GM13977 (cell line): ENCODE measurements around the gene TLK2.
"Not testable (repeated sequence)": the region's sequence is repeated elsewhere in the genome, so short reads cannot be mapped to it uniquely, and the experiment has no call there.

ENCODE experiments used
- DNase-seq: peaks from one replicate; pipeline ENCODE4 v3.0.0; 2012; ENCODE audit warnings: low spot score
- in situ Hi-C: fragments of 300-500 bp; cut with MboI; formaldehyde crosslinking; loops from one replicate; pipeline ENCODE4 v1.12.0; 2022; ENCODE audit warnings: low sequenced_read_pairs, low pct_unique_long_range_greater_than_20kb, mixed read lengths, inconsistent platforms; ENCODE audit not compliant: unreplicated experiment

Gene TLK2

GRCh38 chr17:62473030-62473982 lies 5.3 kb upstream of the TLK2 start:
- in situ Hi-C loops, DNase-seq: not testable (repeated sequence)

- DNase-seq, in situ Hi-C loops: not testable (repeated sequence)
Observed at GRCh38 chr17:62477111-62477510, 1.5 kb upstream of the TLK2 start.

GRCh38 chr17:62477718-62478408 lies 762 bp upstream of the TLK2 start:
- in situ Hi-C loops = not testable (repeated sequence)
- peak; percentile 40 for DNase-seq

- in situ Hi-C loops = not testable (repeated sequence)
Observed at GRCh38 chr17:62478880-62479638, 434 bp downstream of the TLK2 start.

GRCh38 chr17:62479639-62480258 lies 1.1 kb downstream of the TLK2 start:
- in situ Hi-C loops, DNase-seq: not testable (repeated sequence)

More at GRCh38 chr17:62478880-62479638, 434 bp downstream of the TLK2 start:
- peak; percentile 50 for DNase-seq

GRCh38 chr17:62482553-62482952 lies 3.9 kb downstream of the TLK2 start:
- DNase-seq, in situ Hi-C loops: not testable (repeated sequence)

- DNase-seq, in situ Hi-C loops: not testable (repeated sequence)
Observed at GRCh38 chr17:62490990-62491389, 12.4 kb downstream of the TLK2 start.

GRCh38 chr17:62493049-62493655 lies 14.5 kb downstream of the TLK2 start:
- in situ Hi-C loops = not testable (repeated sequence)

GRCh38 chr17:62494073-62494472 lies 15.4 kb downstream of the TLK2 start:
- in situ Hi-C loops, DNase-seq: not testable (repeated sequence)

More at GRCh38 chr17:62493049-62493655, 14.5 kb downstream of the TLK2 start:
- DNase-seq = not testable (repeated sequence)

GRCh38 chr17:62496344-62496743 lies 17.7 kb downstream of the TLK2 start:
- in situ Hi-C loops, DNase-seq: not testable (repeated sequence)

- in situ Hi-C loops, DNase-seq: not testable (repeated sequence)
Observed at GRCh38 chr17:62498796-62499195, 20.2 kb downstream of the TLK2 start.

- DNase-seq, in situ Hi-C loops: not testable (repeated sequence)
Observed at GRCh38 chr17:62500463-62500862, 21.8 kb downstream of the TLK2 start.

GRCh38 chr17:62504857-62505256 lies 26.2 kb downstream of the TLK2 start:
- DNase-seq, in situ Hi-C loops: not testable (repeated sequence)

- in situ Hi-C loops, DNase-seq: not testable (repeated sequence)
Observed at GRCh38 chr17:62507191-62507836, 28.7 kb downstream of the TLK2 start.

- DNase-seq, in situ Hi-C loops: not testable (repeated sequence)
Observed at GRCh38 chr17:62510247-62510819, 31.7 kb downstream of the TLK2 start.

GRCh38 chr17:62511014-62511413 lies 32.4 kb downstream of the TLK2 start:
- DNase-seq, in situ Hi-C loops: not testable (repeated sequence)
